ENCODE results near the gene HSPB8. TPM values are rescaled to one million over a fixed set of nuclear protein-coding genes. Genes with fewer than 3 reads are reported as not detected.

The HSPB8 gene
- total and polyA plus RNA-seq, 4 donors: 0.56 to 1.8 (median 1.1) TPM

- no peaks in the 10 kb centered on the region for H3K9me3 ChIP-seq (ENCODE audit: control insufficient read depth in 4 of 4, low read length in 3 of 4)
- no peak for DNase-seq (ENCODE audit: low spot score)
- 91% methylated on average over 15 of the region's 15 CpGs for WGBS
- H3K9ac ChIP-seq (ENCODE audit: low read depth in 1 of 2, low read length in 2 of 2): no peak overlapping the region
- TF ChIP-seq, protein P1, sequence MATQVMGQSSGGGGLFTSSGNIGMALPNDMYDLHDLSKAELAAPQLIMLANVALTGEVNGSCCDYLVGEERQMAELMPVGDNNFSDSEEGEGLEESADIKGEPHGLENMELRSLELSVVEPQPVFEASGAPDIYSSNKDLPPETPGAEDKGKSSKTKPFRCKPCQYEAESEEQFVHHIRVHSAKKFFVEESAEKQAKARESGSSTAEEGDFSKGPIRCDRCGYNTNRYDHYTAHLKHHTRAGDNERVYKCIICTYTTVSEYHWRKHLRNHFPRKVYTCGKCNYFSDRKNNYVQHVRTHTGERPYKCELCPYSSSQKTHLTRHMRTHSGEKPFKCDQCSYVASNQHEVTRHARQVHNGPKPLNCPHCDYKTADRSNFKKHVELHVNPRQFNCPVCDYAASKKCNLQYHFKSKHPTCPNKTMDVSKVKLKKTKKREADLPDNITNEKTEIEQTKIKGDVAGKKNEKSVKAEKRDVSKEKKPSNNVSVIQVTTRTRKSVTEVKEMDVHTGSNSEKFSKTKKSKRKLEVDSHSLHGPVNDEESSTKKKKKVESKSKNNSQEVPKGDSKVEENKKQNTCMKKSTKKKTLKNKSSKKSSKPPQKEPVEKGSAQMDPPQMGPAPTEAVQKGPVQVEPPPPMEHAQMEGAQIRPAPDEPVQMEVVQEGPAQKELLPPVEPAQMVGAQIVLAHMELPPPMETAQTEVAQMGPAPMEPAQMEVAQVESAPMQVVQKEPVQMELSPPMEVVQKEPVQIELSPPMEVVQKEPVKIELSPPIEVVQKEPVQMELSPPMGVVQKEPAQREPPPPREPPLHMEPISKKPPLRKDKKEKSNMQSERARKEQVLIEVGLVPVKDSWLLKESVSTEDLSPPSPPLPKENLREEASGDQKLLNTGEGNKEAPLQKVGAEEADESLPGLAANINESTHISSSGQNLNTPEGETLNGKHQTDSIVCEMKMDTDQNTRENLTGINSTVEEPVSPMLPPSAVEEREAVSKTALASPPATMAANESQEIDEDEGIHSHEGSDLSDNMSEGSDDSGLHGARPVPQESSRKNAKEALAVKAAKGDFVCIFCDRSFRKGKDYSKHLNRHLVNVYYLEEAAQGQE (IDR thresholded peaks at IDR 0.05): no peak
- TF ChIP-seq EGR1 (IDR thresholded peaks at IDR 0.05; ENCODE audit: low read depth in 2 of 2) (no peak), FOXA2 (IDR thresholded peaks at IDR 0.05) (no peak), TAF1 (conservative IDR thresholded peaks at IDR 0.05) (no peak)
- TF ChIP-seq, protein P2, sequence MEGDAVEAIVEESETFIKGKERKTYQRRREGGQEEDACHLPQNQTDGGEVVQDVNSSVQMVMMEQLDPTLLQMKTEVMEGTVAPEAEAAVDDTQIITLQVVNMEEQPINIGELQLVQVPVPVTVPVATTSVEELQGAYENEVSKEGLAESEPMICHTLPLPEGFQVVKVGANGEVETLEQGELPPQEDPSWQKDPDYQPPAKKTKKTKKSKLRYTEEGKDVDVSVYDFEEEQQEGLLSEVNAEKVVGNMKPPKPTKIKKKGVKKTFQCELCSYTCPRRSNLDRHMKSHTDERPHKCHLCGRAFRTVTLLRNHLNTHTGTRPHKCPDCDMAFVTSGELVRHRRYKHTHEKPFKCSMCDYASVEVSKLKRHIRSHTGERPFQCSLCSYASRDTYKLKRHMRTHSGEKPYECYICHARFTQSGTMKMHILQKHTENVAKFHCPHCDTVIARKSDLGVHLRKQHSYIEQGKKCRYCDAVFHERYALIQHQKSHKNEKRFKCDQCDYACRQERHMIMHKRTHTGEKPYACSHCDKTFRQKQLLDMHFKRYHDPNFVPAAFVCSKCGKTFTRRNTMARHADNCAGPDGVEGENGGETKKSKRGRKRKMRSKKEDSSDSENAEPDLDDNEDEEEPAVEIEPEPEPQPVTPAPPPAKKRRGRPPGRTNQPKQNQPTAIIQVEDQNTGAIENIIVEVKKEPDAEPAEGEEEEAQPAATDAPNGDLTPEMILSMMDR (IDR thresholded peaks at IDR 0.05; ENCODE audit: low read depth, low read length, missing input control): no peak
- H3K27ac ChIP-seq (ENCODE audit: low read depth in 1 of 2, low read length in 2 of 2): no peak overlapping the region
- no peak overlapping the region for H3K4me3 ChIP-seq (ENCODE audit: low read depth in 1 of 3, low read length in 3 of 3)
- H3K36me3 ChIP-seq (ENCODE audit: control insufficient read depth in 4 of 4, insufficient read depth in 3 of 4, low read depth in 1 of 4, low read length in 3 of 4): no peaks in the 10 kb centered on the region
- H3K4me1 ChIP-seq (ENCODE audit: control insufficient read depth in 4 of 4, insufficient read depth in 4 of 4, low read length in 3 of 4): no peaks in the 10 kb centered on the region
- H3K27me3 ChIP-seq (ENCODE audit: control insufficient read depth in 4 of 4, insufficient read depth in 4 of 4, low read length in 3 of 4): peaks cover 0 to 3% (median 0%) of the 10 kb centered on the region in 4 donors
Measured at GRCh38 chr12:119177724-119178380, 879 bp upstream of the HSPB8 start.

- no peak for DNase-seq (ENCODE audit: low spot score)
- Histone ChIP-seq H3K36me3 (ENCODE audit: control insufficient read depth in 4 of 4, insufficient read depth in 3 of 4, low read depth in 1 of 4, low read length in 3 of 4) (no peaks in the 10 kb centered on the region), H3K4me3 (ENCODE audit: low read depth in 1 of 3, low read length in 3 of 3) (peak overlapping the region in 1 of 3 donors; percentile 10), H3K9me3 (ENCODE audit: control insufficient read depth in 4 of 4, low read length in 3 of 4) (no peaks in the 10 kb centered on the region), H3K27me3 (ENCODE audit: control insufficient read depth in 4 of 4, insufficient read depth in 4 of 4, low read length in 3 of 4) (peaks cover 0 to 3% (median 0%) of the 10 kb centered on the region in 4 donors), H3K9ac (ENCODE audit: low read depth in 1 of 2, low read length in 2 of 2) (peak overlapping the region in 1 of 2 donors; percentile 7), H3K27ac (ENCODE audit: low read depth in 1 of 2, low read length in 2 of 2) (peak overlapping the region; percentile 32 to 51), H3K4me1 (ENCODE audit: control insufficient read depth in 4 of 4, insufficient read depth in 4 of 4, low read length in 3 of 4) (no peaks in the 10 kb centered on the region)
- 42% methylated on average over 18 of the region's 18 CpGs for WGBS
- TF ChIP-seq YY1 (IDR thresholded peaks at IDR 0.05) (no peak), FOXA1 (IDR thresholded peaks at IDR 0.05) (no peak), JUND (IDR thresholded peaks at IDR 0.05) (no peak)
- TF ChIP-seq, protein P3, sequence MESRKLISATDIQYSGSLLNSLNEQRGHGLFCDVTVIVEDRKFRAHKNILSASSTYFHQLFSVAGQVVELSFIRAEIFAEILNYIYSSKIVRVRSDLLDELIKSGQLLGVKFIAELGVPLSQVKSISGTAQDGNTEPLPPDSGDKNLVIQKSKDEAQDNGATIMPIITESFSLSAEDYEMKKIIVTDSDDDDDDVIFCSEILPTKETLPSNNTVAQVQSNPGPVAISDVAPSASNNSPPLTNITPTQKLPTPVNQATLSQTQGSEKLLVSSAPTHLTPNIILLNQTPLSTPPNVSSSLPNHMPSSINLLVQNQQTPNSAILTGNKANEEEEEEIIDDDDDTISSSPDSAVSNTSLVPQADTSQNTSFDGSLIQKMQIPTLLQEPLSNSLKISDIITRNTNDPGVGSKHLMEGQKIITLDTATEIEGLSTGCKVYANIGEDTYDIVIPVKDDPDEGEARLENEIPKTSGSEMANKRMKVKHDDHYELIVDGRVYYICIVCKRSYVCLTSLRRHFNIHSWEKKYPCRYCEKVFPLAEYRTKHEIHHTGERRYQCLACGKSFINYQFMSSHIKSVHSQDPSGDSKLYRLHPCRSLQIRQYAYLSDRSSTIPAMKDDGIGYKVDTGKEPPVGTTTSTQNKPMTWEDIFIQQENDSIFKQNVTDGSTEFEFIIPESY (IDR thresholded peaks at IDR 0.05): no peak
Measured at GRCh38 chr12:119179335-119180021, 747 bp downstream of the HSPB8 start.

All from liver (tissue), 9 donors.